ENCODE measurements around the gene ANP32E.

The ANP32E gene

GRCh38 chr1:150261367-150261766 lies 25.5 kb upstream of the ANP32E start:
- no peak for TF ChIP-seq CTCF (IDR thresholded peaks at IDR 0.05)
- no peak for TF ChIP-seq ZFX (IDR thresholded peaks at IDR 0.05; ENCODE audit: borderline replicate concordance)
- no peak overlapping the region for H3K27ac ChIP-seq

GRCh38 chr1:150259758-150260669 lies 24.1 kb upstream of the ANP32E start:
- TF ChIP-seq ZFX (IDR thresholded peaks at IDR 0.05; ENCODE audit: borderline replicate concordance) (no peak), CTCF (IDR thresholded peaks at IDR 0.05) (no peak)
- H3K27ac ChIP-seq = peak overlapping the region; percentile 73

DNA sequence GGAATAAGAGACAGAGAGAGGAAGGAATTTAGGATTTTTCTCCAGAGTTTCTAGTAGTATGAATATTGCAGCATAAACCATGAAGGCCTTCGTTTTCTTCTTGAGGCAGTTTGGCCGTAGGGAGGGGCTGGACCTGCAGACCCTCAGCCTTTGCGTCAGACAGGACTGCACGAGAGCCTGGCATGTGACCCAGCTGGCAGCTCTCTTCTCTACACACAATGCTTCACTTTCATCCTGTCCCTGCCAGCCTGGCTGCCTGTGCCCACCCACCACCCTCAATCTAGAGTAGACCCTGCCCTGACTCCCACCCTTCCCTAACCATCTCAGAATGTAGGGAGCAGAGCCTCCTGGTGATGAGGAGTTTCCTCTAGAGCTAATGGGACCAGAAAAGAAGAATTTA lies 23.3 kb upstream of the ANP32E start:
- TF ChIP-seq ZFX (IDR thresholded peaks at IDR 0.05; ENCODE audit: borderline replicate concordance) = no peak
- peak overlapping the region; percentile 73 for H3K27ac ChIP-seq

DNA sequence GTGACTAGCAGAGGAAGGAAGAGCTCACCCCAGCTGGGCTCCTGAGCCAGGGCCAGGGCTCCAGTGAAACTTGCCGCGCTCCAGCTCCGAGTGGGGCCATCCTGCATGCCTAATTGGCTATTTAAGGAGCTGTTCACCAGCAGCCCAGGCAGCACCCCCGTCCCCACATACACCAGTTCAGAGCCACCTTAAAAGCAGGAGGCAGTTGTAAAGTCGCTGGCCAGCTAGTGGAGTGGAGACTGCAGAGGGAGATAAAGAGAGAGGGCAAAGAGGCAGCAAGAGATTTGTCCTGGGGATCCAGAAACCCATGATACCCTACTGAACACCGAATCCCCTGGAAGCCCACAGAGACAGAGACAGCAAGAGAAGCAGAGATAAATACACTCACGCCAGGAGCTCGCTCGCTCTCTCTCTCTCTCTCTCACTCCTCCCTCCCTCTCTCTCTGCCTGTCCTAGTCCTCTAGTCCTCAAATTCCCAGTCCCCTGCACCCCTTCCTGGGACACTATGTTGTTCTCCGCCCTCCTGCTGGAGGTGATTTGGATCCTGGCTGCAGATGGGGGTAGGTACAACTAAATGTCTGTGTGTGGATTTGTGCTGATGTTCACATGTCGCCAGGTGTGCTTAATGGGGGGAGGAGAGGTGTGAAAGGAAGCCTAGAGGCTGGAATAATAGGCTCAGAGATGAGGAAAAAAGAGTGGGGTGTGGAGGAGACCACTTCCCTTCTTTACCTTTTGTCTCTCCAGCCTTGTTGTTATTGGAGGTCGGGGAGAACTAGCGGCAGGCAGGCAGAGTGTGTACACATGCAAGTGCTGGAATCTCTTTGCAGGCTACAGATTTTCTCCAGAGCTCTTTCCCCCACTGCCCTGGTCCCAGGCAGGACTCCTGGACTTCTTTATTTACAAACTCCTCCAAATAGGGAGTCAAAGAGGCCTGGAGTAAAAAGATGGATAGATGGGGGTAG lies 22.0 kb upstream of the ANP32E start, which contains the start of gene CA14:
TSS of gene CA14 (plus strand) at position 151 of the 962 bp plus-strand sequence. CDS start at position 506, 355 bp downstream.
- no peak within 1 kb of the TSS for H3K27ac ChIP-seq

DNA sequence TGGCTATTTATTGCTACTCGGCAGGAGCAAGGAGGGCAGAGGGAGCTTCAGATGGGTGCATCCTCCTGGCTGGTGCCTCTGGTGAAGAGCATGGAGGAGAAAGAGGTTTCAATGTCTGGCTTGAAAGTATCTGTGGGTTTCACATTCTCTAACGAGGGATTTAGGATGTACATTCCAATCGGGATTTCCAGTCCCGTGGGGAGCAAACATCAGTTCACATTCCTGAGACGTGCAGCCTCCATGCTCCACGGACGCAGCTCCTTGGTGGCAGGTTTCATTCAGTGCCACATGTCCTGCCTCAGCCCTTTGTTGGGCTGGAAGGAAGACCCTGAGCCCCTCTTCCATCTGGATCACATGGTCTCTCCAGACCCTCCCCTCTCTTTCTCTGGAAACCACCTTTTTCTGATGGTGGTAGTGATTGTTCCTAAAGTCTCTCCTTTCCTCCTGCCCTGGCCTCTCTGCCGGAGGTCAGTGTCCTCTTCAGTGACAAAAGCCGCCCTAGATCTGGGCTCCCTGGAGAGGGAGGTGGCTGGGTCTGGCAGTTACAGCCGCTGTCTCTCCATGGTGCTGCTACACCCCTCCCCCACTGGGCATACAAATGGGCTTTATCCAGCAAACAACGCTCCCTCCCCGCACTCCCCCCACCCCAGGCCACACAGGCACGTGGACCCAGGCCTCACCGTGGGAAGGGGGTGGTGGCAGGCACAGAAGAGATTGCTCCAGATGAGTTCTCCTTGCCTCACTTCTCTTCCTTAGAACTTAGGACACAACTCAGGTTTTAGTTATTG lies 20.8 kb upstream of the ANP32E start:
- TF ChIP-seq CTCF (IDR thresholded peaks at IDR 0.05) (no peak), ZFX (IDR thresholded peaks at IDR 0.05; ENCODE audit: borderline replicate concordance) (no peak)
- H3K27ac ChIP-seq = peak overlapping the region; percentile 58; the same call in 1 of the 2 replicates

More for the DNA sequence above, 22.0 kb upstream of the ANP32E start, which contains the start of gene CA14:
- TF ChIP-seq ZFX (IDR thresholded peaks at IDR 0.05; ENCODE audit: borderline replicate concordance) (no peak), CTCF (IDR thresholded peaks at IDR 0.05) (no peak)

DNA sequence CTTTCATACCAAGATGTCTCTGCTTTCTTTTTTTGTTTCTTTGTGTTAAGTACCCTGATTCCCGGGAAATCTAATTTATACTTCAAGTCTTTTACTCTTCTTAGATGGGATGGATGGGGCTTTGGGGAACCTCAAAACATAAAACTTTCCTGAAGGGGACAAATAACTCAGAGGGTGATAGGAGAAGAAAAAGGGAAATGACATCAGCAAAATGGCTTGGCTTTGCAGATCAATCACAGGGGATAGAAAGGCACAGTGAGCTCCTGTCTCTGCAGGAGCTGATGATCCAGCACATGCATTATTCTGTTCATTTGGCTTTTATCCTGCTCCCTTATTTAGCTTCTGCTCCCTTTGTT lies 20.3 kb upstream of the ANP32E start:
- no peak for TF ChIP-seq ZFX (IDR thresholded peaks at IDR 0.05; ENCODE audit: borderline replicate concordance)
- peak; percentile 33 for TF ChIP-seq CTCF (IDR thresholded peaks at IDR 0.05)
- H3K27ac ChIP-seq = peak overlapping the region; percentile 58

DNA sequence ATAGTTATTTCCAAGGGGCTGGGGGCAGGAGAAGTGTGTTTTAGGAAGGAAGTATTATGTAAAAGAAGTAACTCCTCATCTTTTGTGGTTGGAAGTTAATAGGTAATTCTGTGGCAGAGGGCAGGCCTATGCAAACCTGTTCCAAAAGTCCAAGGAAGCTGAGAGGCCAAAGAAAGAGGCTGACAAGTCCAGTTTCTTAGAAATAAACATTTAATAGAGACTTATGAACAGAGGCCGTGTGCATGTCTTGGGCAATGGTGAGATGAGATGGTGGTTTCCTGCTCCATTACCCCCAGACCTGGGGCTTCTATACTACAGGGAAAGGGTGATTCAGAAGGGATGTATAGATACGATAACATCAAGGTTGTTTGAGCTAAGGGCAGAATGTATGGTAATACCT lies 14.0 kb upstream of the ANP32E start:
- H3K27ac ChIP-seq = no peak overlapping the region
- no peak for TF ChIP-seq CTCF (IDR thresholded peaks at IDR 0.05)
- no peak for TF ChIP-seq ZFX (IDR thresholded peaks at IDR 0.05; ENCODE audit: borderline replicate concordance)

Measured in 22Rv1 (cell line).